Stimulated activated CD8-positive, alpha-beta memory T cell treated with anti-CD3 and anti-CD28 coated beads, Interleukin-7, amount 100 ng/mL, for 4 hours (primary cell): Measurements from ENCODE around the gene MYRF.
A peak's percentile ranks its signal among the peaks of the same experiment; 100 is the strongest.

Experiments used
- DNase-seq, 2 donors: peaks; one replicate each; pipeline ENCODE4 v3.0.0-alpha.2; 2020; ENCODE audit warnings: low read depth in 2 of 2

MYRF gene

GRCh38 chr11:61752117-61752924, at the start of gene MYRF:
Gene MYRF, plus strand, starts transcription at chr11:61752636. Its CDS starts 109 bp downstream, at chr11:61752745.
- peak in 1 of 2 donors; percentile 43 for DNase-seq

- no peak for DNase-seq
These were observed 49.6 kb upstream of the MYRF start for GRCh38 chr11:61702701-61703312.

GRCh38 chr11:61704838-61705237, 47.6 kb upstream of the MYRF start:
- DNase-seq = no peak

- no peak for DNase-seq
These were observed 45.7 kb upstream of the MYRF start for GRCh38 chr11:61706452-61707400.

- DNase-seq = no peak
These were observed 44.9 kb upstream of the MYRF start for GRCh38 chr11:61707574-61707973.

- DNase-seq = no peak
These were observed 43.3 kb upstream of the MYRF start for GRCh38 chr11:61709110-61709509.

- DNase-seq = no peak
These were observed 42.9 kb upstream of the MYRF start for GRCh38 chr11:61709572-61709971.

- DNase-seq = no peak
These were observed 42.4 kb upstream of the MYRF start for GRCh38 chr11:61710019-61710418.

GRCh38 chr11:61711037-61711436, 41.4 kb upstream of the MYRF start:
- DNase-seq = no peak

GRCh38 chr11:61711498-61711897, 40.9 kb upstream of the MYRF start:
- DNase-seq = no peak

GRCh38 chr11:61712314-61712713, 40.1 kb upstream of the MYRF start:
- DNase-seq = no peak

GRCh38 chr11:61712846-61713245, 39.6 kb upstream of the MYRF start:
- no peak for DNase-seq

- no peak for DNase-seq
These were observed 39.0 kb upstream of the MYRF start for GRCh38 chr11:61713464-61713863.

- DNase-seq = no peak
These were observed 38.5 kb upstream of the MYRF start for GRCh38 chr11:61713906-61714305.

GRCh38 chr11:61714316-61714715, 38.1 kb upstream of the MYRF start:
- DNase-seq = no peak

- DNase-seq = no peak
These were observed 37.5 kb upstream of the MYRF start for GRCh38 chr11:61714916-61715315.

GRCh38 chr11:61715867-61716266, 36.6 kb upstream of the MYRF start:
- DNase-seq = no peak

- no peak for DNase-seq
These were observed 35.8 kb upstream of the MYRF start for GRCh38 chr11:61716478-61717285.

GRCh38 chr11:61717286-61718033, 35.0 kb upstream of the MYRF start:
- no peak for DNase-seq

- no peak for DNase-seq
These were observed 34.3 kb upstream of the MYRF start for GRCh38 chr11:61718046-61718531.
